Suprapubic skin (tissue), 4 donors: ENCODE data around the gene HSD3B1.

ENCODE experiments used
- CTCF ChIP-seq, 2 donors: fragments of 200-600 bp in 1 of 2; fragments of 450-650 bp in 1 of 2; sonication (generic) in 1 of 2; IDR thresholded peaks; one replicate each; pipeline ENCODE4 v1.5.1; 2016 to 2019; ENCODE audit warnings: antibody characterized with exemption in 2 of 2, mild to moderate bottlenecking in 1 of 2, moderate library complexity in 1 of 2
- EP300 ChIP-seq: sonication (generic); formaldehyde crosslinking; IDR thresholded peaks from one replicate; pipeline ENCODE4 v1.6.1; 2017; ENCODE audit warnings: antibody characterized with exemption
- POLR2A ChIP-seq, 2 donors: fragments of 450-650 bp; IDR thresholded peaks; one replicate each; pipeline ENCODE4 v1.6.1; 2017; ENCODE audit warnings: antibody characterized with exemption in 2 of 2, mild to moderate bottlenecking in 2 of 2, moderate library complexity in 2 of 2
- POLR2AphosphoS5 ChIP-seq, 3 donors: sonication (generic); formaldehyde crosslinking; IDR thresholded peaks; one replicate each; pipeline ENCODE4 v1.6.1; 2017; ENCODE audit warnings: antibody characterized with exemption in 3 of 3

- TF ChIP-seq CTCF (IDR thresholded peaks at IDR 0.05) (no peak), POLR2A (IDR thresholded peaks at IDR 0.05) (no peak), POLR2AphosphoS5 (IDR thresholded peaks at IDR 0.05) (no peak), EP300 (no peak)
Measured at GRCh38 chr1:119477710-119478109, 29.3 kb upstream of the HSD3B1 start.
